HCT116 (cell line): ENCODE measurements around the gene MAML2. TPM values are rescaled to one million over a fixed set of nuclear protein-coding genes. Genes with fewer than 3 reads are reported as not detected.

Source experiments
- ATAC-seq: fragments of 200-7000 bp; cut with Tn5 transposase; 2 replicates; pipeline ENCODE4 v1.9.1; 2020; ENCODE audit warnings: mild to moderate bottlenecking, moderate library complexity
- BruUV-seq: library from RNA; stranded (reverse); fragments of 400-500 nt; replicated peaks from 2 replicates; lab custom pipeline; 2021; lab: Mats Ljungman, UMichigan
- CTCF ChIA-PET: fragments of 300-600 bp; sonication (Branson Sonifier 250); formaldehyde crosslinking; loops from one replicate; lab custom pipeline; 2021; ENCODE audit warnings: antibody characterized with exemption; lab: Charles Lee
- POLR2A ChIA-PET: fragments of 300-600, 350-600 bp; sonication (Branson Sonifier 250); formaldehyde crosslinking; loops from one replicate; lab custom pipeline; 2021; ENCODE audit warnings: antibody characterized with exemption; lab: Charles Lee
- RAD21 ChIA-PET, 2 experiments: fragments of 300-600 bp; sonication (Branson Sonifier 250); formaldehyde crosslinking; loops; one replicate each; lab custom pipeline; 2023; ENCODE audit warnings: low total read pairs in 2 of 2; ENCODE audit not compliant: uncharacterized antibody in 2 of 2, unreplicated experiment in 2 of 2, low non-redundant PET in 1 of 2; lab: Charles Lee
- DNase-seq: peaks from one replicate; pipeline ENCODE4 v3.0.0-alpha.2; 2010; ENCODE audit warnings: low read depth, low spot score
- H2AFZ ChIP-seq: fragments of 200-600 bp; shearing (Covaris generic), sonication (generic); 2 replicates; pipeline ENCODE4 v1.6.1; 2017; ENCODE audit warnings: low read depth, mixed run types, mixed read lengths, antibody characterized with exemption, low read length; ENCODE audit not compliant: poor library complexity, severe bottlenecking
- H3K27ac ChIP-seq: 2 replicates; pipeline ENCODE4 v1.5.1; 2012; ENCODE audit warnings: low read depth, low read length
- H3K27me3 ChIP-seq: fragments of 200-600 bp; sonication (generic); 2 replicates; pipeline ENCODE4 v1.6.1; 2016; ENCODE audit warnings: mixed run types, low read length, mixed read lengths; ENCODE audit not compliant: insufficient read depth
- H3K36me3 ChIP-seq, 2 experiments: fragments of 200-500 bp in 1 of 2; fragments of 200-600 bp in 1 of 2; sonication (Bioruptor generic) in 1 of 2; sonication (generic) in 1 of 2; 2 replicates each; pipeline versions ENCODE4 v1.5.1 to v1.6.1; 2014 to 2016; ENCODE audit warnings: low read length in 2 of 2, inconsistent platforms in 1 of 2, mixed read lengths in 1 of 2, mixed run types in 1 of 2; ENCODE audit not compliant: insufficient read depth in 2 of 2, control insufficient read depth in 1 of 2
- H3K4me1 ChIP-seq, 2 experiments: fragments of 200-600 bp in 1 of 2; sonication (generic) in 1 of 2; 2 replicates each; pipeline versions ENCODE4 v1.5.1 to v1.6.1; 2012 to 2017; ENCODE audit warnings: low read length in 2 of 2, inconsistent platforms in 1 of 2, mild to moderate bottlenecking in 1 of 2, mixed read lengths in 1 of 2, mixed run types in 1 of 2, moderate library complexity in 1 of 2; ENCODE audit not compliant: insufficient read depth in 2 of 2, control insufficient read depth in 1 of 2
- H3K4me2 ChIP-seq: fragments of 200-600 bp; sonication (generic); 2 replicates; pipeline ENCODE4 v1.6.1; 2017; ENCODE audit warnings: mixed run types, low read length, mixed read lengths
- H3K4me3 ChIP-seq, 2 experiments: fragments of 200-600 bp in 1 of 2; sonication (generic) in 1 of 2; replicated peaks in 1 of 2; 2 replicates each; pipeline ENCODE4 v1.5.1; 2011 to 2016; ENCODE audit warnings: low read length in 2 of 2, control low read depth in 1 of 2, low read depth in 1 of 2, mild to moderate bottlenecking in 1 of 2, mixed read lengths in 1 of 2, mixed run types in 1 of 2
- H3K79me2 ChIP-seq: fragments of 200-600 bp; sonication (generic); 2 replicates; pipeline ENCODE4 v1.6.1; 2017; ENCODE audit warnings: mild to moderate bottlenecking, mixed run types, low read length, moderate library complexity, mixed read lengths; ENCODE audit not compliant: insufficient read depth
- H3K9ac ChIP-seq: fragments of 200-600 bp; sonication (generic); 2 replicates; pipeline ENCODE4 v1.6.1; 2016; ENCODE audit warnings: low read length, mixed read lengths
- H3K9me2 ChIP-seq: fragments of 200-600 bp; sonication (generic), shearing (Covaris generic); 2 replicates; pipeline ENCODE4 v1.6.1; 2017; ENCODE audit warnings: mixed run types, mild to moderate bottlenecking, moderate library complexity; ENCODE audit not compliant: insufficient read depth
- H3K9me3 ChIP-seq, 2 experiments: fragments of 200-500 bp in 1 of 2; fragments of 200-600 bp in 1 of 2; sonication (Bioruptor generic) in 1 of 2; sonication (generic) in 1 of 2; 2 replicates each; pipeline ENCODE4 v1.6.1; 2014 to 2017; ENCODE audit warnings: low read length in 2 of 2, mixed read lengths in 2 of 2, inconsistent platforms in 1 of 2, low read depth in 1 of 2, mild to moderate bottlenecking in 1 of 2, mixed run types in 1 of 2, moderate library complexity in 1 of 2; ENCODE audit not compliant: control insufficient read depth in 1 of 2, insufficient read depth in 1 of 2
- H4K20me1 ChIP-seq: fragments of 200-600 bp; sonication (generic), shearing (Covaris generic); 2 replicates; pipeline ENCODE4 v1.6.1; 2017; ENCODE audit warnings: mixed run types, mild to moderate bottlenecking, moderate library complexity; ENCODE audit not compliant: insufficient read depth
- CEBPB ChIP-seq: IDR thresholded peaks from 2 replicates; pipeline ENCODE4 v1.6.1; 2012; ENCODE audit warnings: low read depth
- EGR1 ChIP-seq: IDR thresholded peaks from 2 replicates; pipeline ENCODE4 v1.6.1; 2012; ENCODE audit warnings: low read depth
- ELF1 ChIP-seq: IDR thresholded peaks from 2 replicates; pipeline ENCODE4 v1.6.1; 2012; ENCODE audit warnings: low read depth, borderline replicate concordance
- FOSL1 ChIP-seq: IDR thresholded peaks from 2 replicates; pipeline ENCODE4 v1.6.1; 2012; ENCODE audit warnings: low read depth
- POLR2AphosphoS5 ChIP-seq: IDR thresholded peaks from 2 replicates; pipeline ENCODE4 v1.6.1; 2011; ENCODE audit warnings: mild to moderate bottlenecking, low read depth, low read length, moderate library complexity
- REST ChIP-seq: IDR thresholded peaks from 2 replicates; pipeline ENCODE4 v1.6.1; 2012; ENCODE audit warnings: low read depth
- SIN3A ChIP-seq: IDR thresholded peaks from 2 replicates; pipeline ENCODE4 v1.6.1; 2012; ENCODE audit warnings: low read depth
- SRF ChIP-seq: IDR thresholded peaks from 2 replicates; pipeline ENCODE4 v1.6.1; 2012; ENCODE audit warnings: low read depth
- intact Hi-C: fragments of 100-400 bp; cut with micrococcal nuclease; formaldehyde crosslinking; loops from 2 replicates; pipeline ENCODE4 v1.10.0; 2022
- total RNA-seq: library from RNA; stranded (reverse); gene quantifications from one replicate; pipeline ENCODE4 v1.2.1, GENCODE V29; 2021; ENCODE audit not compliant: unreplicated experiment

MAML2 gene
- total RNA-seq, 1 experiment from 2014 or later, result 2.6 TPM

GRCh38 chr11:96234866-96235441, 108.0 kb downstream of the MAML2 start:
- no peaks in the 10 kb centered on the region for H3K9me3 ChIP-seq
- no peaks in the 10 kb centered on the region for H3K79me2 ChIP-seq
- intact Hi-C loops, result no loop called here
- no peak for DNase-seq
- no peaks in the 10 kb centered on the region for H3K36me3 ChIP-seq
- ChIA-PET RAD21 (no interaction called here), POLR2A (interaction anchor here (0.7 kb wide), 1 partner anchor 9 kb away, joined by 3 read pairs; no protein-coding TSS in a partner anchor), CTCF (no interaction called here)
- no peak overlapping the region for H2AFZ ChIP-seq
- no peak overlapping the region for H3K27ac ChIP-seq
- H3K4me3 ChIP-seq, result no peak overlapping the region
- no peak for TF ChIP-seq SRF
- no peak for TF ChIP-seq REST
- no peak for TF ChIP-seq SIN3A
- TF ChIP-seq EGR1, result no peak
- no peak overlapping the region for H3K4me2 ChIP-seq
- no TSS peak for BruUV-seq
- ATAC-seq, result no peak
- H4K20me1 ChIP-seq, result no peaks in the 10 kb centered on the region
- no peaks in the 10 kb centered on the region for H3K4me1 ChIP-seq
- H3K9ac ChIP-seq, result no peak overlapping the region
- no peaks in the 10 kb centered on the region for H3K27me3 ChIP-seq
- H3K9me2 ChIP-seq, result no peaks in the 10 kb centered on the region

GRCh38 chr11:96232132-96232531, 110.9 kb downstream of the MAML2 start:
- Histone ChIP-seq H3K9me2 (no peaks in the 10 kb centered on the region), H3K36me3 (no peaks in the 10 kb centered on the region), H2AFZ (no peak overlapping the region), H3K27me3 (no peaks in the 10 kb centered on the region), H4K20me1 (no peaks in the 10 kb centered on the region), H3K9ac (no peak overlapping the region), H3K4me2 (no peak overlapping the region), H3K27ac (no peak overlapping the region), H3K79me2 (no peaks in the 10 kb centered on the region), H3K4me1 (peaks cover 9 to 14% of the 10 kb centered on the region in 2 experiments; a peak in 3 of 4 replicates), H3K9me3 (no peaks in the 10 kb centered on the region), H3K4me3 (no peak overlapping the region)
- CTCF ChIA-PET, result no interaction called here
- TF ChIP-seq FOSL1, result no peak
- no peak for TF ChIP-seq POLR2AphosphoS5
- no peak for TF ChIP-seq CEBPB
- TF ChIP-seq ELF1, result no peak
- BruUV-seq, result no TSS peak
- intact Hi-C loops, result no loop called here
- POLR2A ChIA-PET, result no interaction called here
- DNase-seq (no peak), ATAC-seq (no peak)
- RAD21 ChIA-PET, result no interaction called here
